HEK293 (cell line): ENCODE measurements around the gene TMEM123.

Source experiments
- SETDB1 ChIP-seq: IDR thresholded peaks from one replicate; pipeline ENCODE4 v1.6.1; 2017; ENCODE audit warnings: mild to moderate bottlenecking, low read length, moderate library complexity, mixed read lengths; ENCODE audit not compliant: insufficient read length
- ZNF335 ChIP-seq: fragments of 450-650 bp; formaldehyde crosslinking; conservative IDR thresholded peaks from 2 replicates; pipeline ENCODE4 v1.5.1; 2016; ENCODE audit warnings: missing biosample characterization, missing genetic modification characterization
- TF ChIP-seq, protein P1 (sequence below): fragments of 450-650 bp; formaldehyde crosslinking; IDR thresholded peaks from 2 replicates; pipeline ENCODE4 v1.5.1; 2016; ENCODE audit warnings: missing biosample characterization, missing genetic modification characterization

DNA sequence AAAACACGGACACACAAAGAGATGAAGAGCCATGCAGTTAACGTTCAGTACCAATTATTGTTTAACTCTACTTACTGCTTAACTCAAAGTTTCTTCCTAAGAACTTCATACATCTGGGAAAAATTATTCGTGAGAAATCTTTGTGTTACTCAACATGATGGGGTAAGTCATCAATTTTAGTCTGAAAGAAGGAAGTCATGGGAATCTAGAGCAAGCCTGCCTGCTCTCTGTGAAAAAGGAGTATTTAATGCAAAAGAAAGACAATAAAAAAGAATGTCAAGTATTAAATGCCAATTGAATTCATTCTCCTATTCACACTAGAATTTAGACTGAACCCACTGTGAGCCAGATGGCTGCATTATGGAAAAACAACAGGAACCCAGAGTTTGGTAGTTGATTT lies 16.0 kb downstream of the TMEM123 start:
- TF ChIP-seq, protein P1, sequence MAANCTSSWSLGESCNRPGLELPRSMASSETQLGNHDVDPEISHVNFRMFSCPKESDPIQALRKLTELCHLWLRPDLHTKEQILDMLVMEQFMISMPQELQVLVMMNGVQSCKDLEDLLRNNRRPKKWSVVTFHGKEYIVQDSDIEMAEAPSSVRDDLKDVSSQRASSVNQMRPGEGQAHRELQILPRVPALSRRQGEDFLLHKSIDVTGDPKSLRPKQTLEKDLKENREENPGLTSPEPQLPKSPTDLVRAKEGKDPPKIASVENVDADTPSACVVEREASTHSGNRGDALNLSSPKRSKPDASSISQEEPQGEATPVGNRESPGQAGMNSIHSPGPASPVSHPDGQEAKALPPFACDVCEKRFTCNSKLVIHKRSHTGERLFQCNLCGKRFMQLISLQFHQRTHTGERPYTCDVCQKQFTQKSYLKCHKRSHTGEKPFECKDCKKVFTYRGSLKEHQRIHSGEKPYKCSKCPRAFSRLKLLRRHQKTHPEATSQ (tag by site-specific recombination): no peak
- TF ChIP-seq ZNF335 (tag by site-specific recombination): no peak
- no peak for TF ChIP-seq SETDB1
